H1 (cell line): Measurements from ENCODE around the gene IDH2. TPM values are rescaled to one million over a fixed set of nuclear protein-coding genes. Genes with fewer than 3 reads are reported as not detected.

ENCODE experiments used
- RBBP5 ChIP-seq: IDR thresholded peaks from 2 replicates; pipeline ENCODE4 v1.7.1; 2012; ENCODE audit warnings: low read depth, mild to moderate bottlenecking, inconsistent platforms, low read length, moderate library complexity, borderline replicate concordance
- TBP ChIP-seq: IDR thresholded peaks from 2 replicates; pipeline ENCODE4 v1.6.1; 2011; ENCODE audit warnings: low read depth, low read length, improper control_type of control experiment
- polyA plus RNA-seq, 7 experiments: library from polyadenylated mRNA; depleted of rRNA in 3 of 7; stranded (reverse) in 5 of 7; unstranded in 2 of 7; fragments of >200 nt in 5 of 7; fragments of 200-250 nt in 2 of 7; gene quantifications; 1 replicate in 5 of 7; 2 replicates in 1 of 7; 4 replicates in 1 of 7; pipeline versions ENCODE4 v1.2.1 to v1.2.3, GENCODE V29; 2011 to 2013; ENCODE audit warnings: missing spikeins in 2 of 7, mixed read lengths in 2 of 7
- total RNA-seq: library from RNA; stranded (reverse); fragmentation: NEBNext Ultra II Directional; extraction: Animal tissue kit (Norgen Biotek cat#: 25700); gene quantifications from 2 replicates; pipeline ENCODE4 v1.2.1, GENCODE V29; 2021

IDH2 gene
- total and polyA plus RNA-seq, 2 of the 8 experiments (the other 6 are each of a cell fraction or from before 2014, with no cell fraction given): 64.2 to 84.6 TPM

GRCh38 chr15:90086868-90087268 is 15.4 kb downstream of the IDH2 start (continued):
- TF ChIP-seq TBP (no peak), RBBP5 (no peak)
